GM12892 (cell line): Measurements from ENCODE around the gene SVEP1.

Experiments
- DNase-seq: peaks from one replicate; pipeline ENCODE4 v3.0.0; 2011; ENCODE audit not compliant: insufficient read length
- FAIRE-seq: peaks from 2 replicates; lab custom pipeline; 2011; peaks lifted over from hg19 to GRCh38; lab: Jason Lieb, UNC
- POLR2A ChIP-seq: IDR thresholded peaks from 2 replicates; pipeline ENCODE4 v1.6.1; 2011; ENCODE audit warnings: low read depth, low read length, control low read depth
- POLR2AphosphoS5 ChIP-seq: IDR thresholded peaks from 2 replicates; pipeline ENCODE4 v1.6.1; 2011; ENCODE audit warnings: low read depth, low read length, control low read depth
- TAF1 ChIP-seq: IDR thresholded peaks from 2 replicates; pipeline ENCODE4 v1.6.1; 2011; ENCODE audit warnings: low read depth, mild to moderate bottlenecking, control low read depth, low read length, borderline replicate concordance

The SVEP1 gene

GRCh38 chr9:110456681-110457080 lies 122.9 kb downstream of the SVEP1 start:
- no peak for TF ChIP-seq TAF1
- TF ChIP-seq POLR2A, result no peak
- TF ChIP-seq POLR2AphosphoS5, result no peak
- DNase-seq, result no peak
- FAIRE-seq, result no peak

GRCh38 chr9:110455860-110456259 lies 123.7 kb downstream of the SVEP1 start:
- DNase-seq (no peak), FAIRE-seq (no peak)
- TF ChIP-seq POLR2AphosphoS5 (no peak), POLR2A (no peak), TAF1 (no peak)

GRCh38 chr9:110452227-110452801 lies 127.2 kb downstream of the SVEP1 start:
- FAIRE-seq (no peak), DNase-seq (no peak)
- TF ChIP-seq POLR2AphosphoS5, result no peak

GRCh38 chr9:110451726-110452125 lies 127.8 kb downstream of the SVEP1 start:
- DNase-seq (no peak), FAIRE-seq (no peak)
- TF ChIP-seq TAF1 (no peak), POLR2A (no peak), POLR2AphosphoS5 (no peak)

GRCh38 chr9:110447476-110447875 lies 132.1 kb downstream of the SVEP1 start:
- DNase-seq (no peak), FAIRE-seq (no peak)
- no peak for TF ChIP-seq POLR2AphosphoS5
- TF ChIP-seq TAF1, result no peak
- TF ChIP-seq POLR2A, result no peak

GRCh38 chr9:110446171-110446570 lies 133.4 kb downstream of the SVEP1 start:
- DNase-seq, result no peak
- FAIRE-seq, result no peak
- TF ChIP-seq TAF1, result no peak
- no peak for TF ChIP-seq POLR2A

GRCh38 chr9:110444911-110445310 lies 134.6 kb downstream of the SVEP1 start:
- DNase-seq (no peak), FAIRE-seq (no peak)
- no peak for TF ChIP-seq TAF1
- no peak for TF ChIP-seq POLR2AphosphoS5
- no peak for TF ChIP-seq POLR2A

- TF ChIP-seq POLR2AphosphoS5, result no peak
- no peak for TF ChIP-seq TAF1
- TF ChIP-seq POLR2A, result no peak
- FAIRE-seq (no peak), DNase-seq (no peak)
Observed at GRCh38 chr9:110443866-110444220, 135.7 kb downstream of the SVEP1 start.

- DNase-seq, result no peak
- TF ChIP-seq POLR2A (no peak), POLR2AphosphoS5 (no peak), TAF1 (no peak)
- no peak for FAIRE-seq
Observed at GRCh38 chr9:110443146-110443865, 136.2 kb downstream of the SVEP1 start.

GRCh38 chr9:110440796-110441195 lies 138.7 kb downstream of the SVEP1 start:
- TF ChIP-seq TAF1 (no peak), POLR2A (no peak), POLR2AphosphoS5 (no peak)
- no peak for FAIRE-seq
- DNase-seq, result no peak

GRCh38 chr9:110440172-110440571 lies 139.4 kb downstream of the SVEP1 start:
- no peak for TF ChIP-seq POLR2AphosphoS5
- TF ChIP-seq POLR2A, result no peak
- TF ChIP-seq TAF1, result no peak
- FAIRE-seq (no peak), DNase-seq (no peak)

- TF ChIP-seq POLR2A (no peak), TAF1 (no peak), POLR2AphosphoS5 (no peak)
- FAIRE-seq, result no peak
- DNase-seq, result no peak
Observed at GRCh38 chr9:110432253-110432652, 147.3 kb downstream of the SVEP1 start.
